ENCODE measurements around the gene WNT3A. TPM values are rescaled to one million over a fixed set of nuclear protein-coding genes. Genes with fewer than 3 reads are reported as not detected.
"Not testable (repeated sequence)": the region's sequence is repeated elsewhere in the genome, so short reads cannot be mapped to it uniquely, and the experiment has no call there.

The WNT3A gene
- total RNA-seq, 2 experiments from 2014 or later, result 0.08 to 0.14 TPM

GRCh38 chr1:227961651-227962466, 44.9 kb upstream of the WNT3A start:
- intact Hi-C loops (cut with DNase I, micrococcal nuclease), result no loop called here
- H3K27me3 ChIP-seq (ENCODE audit: control insufficient read depth in 1 of 2, insufficient read depth in 2 of 2, low read length in 2 of 2), result peaks cover 11% of the 10 kb centered on the region in 2 experiments
- H3K9me3 ChIP-seq (ENCODE audit: control insufficient read depth in 1 of 2, insufficient read depth in 1 of 2, low read length in 2 of 2), result no peaks in the 10 kb centered on the region
- H3K4me1 ChIP-seq (ENCODE audit: insufficient read depth, low read length), result no peaks in the 10 kb centered on the region
- no peak overlapping the region for H3K27ac ChIP-seq (ENCODE audit: low read depth in 1 of 2, low read length in 2 of 2)
- no peak overlapping the region for H3K4me3 ChIP-seq (ENCODE audit: low read length)
- ATAC-seq (ENCODE audit: poor library complexity) (no peak), DNase-seq (peak in 1 of 14 experiments; percentile 1)
- Mint-ChIP-seq H3K27ac (no peak overlapping the region), H3K4me1 (ENCODE audit: low read depth) (no peaks in the 10 kb centered on the region), H3K36me3 (ENCODE audit: low read depth) (no peaks in the 10 kb centered on the region), H3K4me3 (no peak overlapping the region), H3K9me3 (no peaks in the 10 kb centered on the region), H3K27me3 (peaks cover 38% of the 10 kb centered on the region)
- POLR2A ChIA-PET, result no interaction called here
- no peak for TF ChIP-seq CTCF (IDR thresholded peaks at IDR 0.05)
- no peaks in the 10 kb centered on the region for H3K36me3 ChIP-seq (ENCODE audit: insufficient read depth, low read length)
- CTCF ChIA-PET, result no interaction called here

- H3K9me3 ChIP-seq (ENCODE audit: control insufficient read depth in 1 of 2, insufficient read depth in 1 of 2, low read length in 2 of 2); H3K27ac Mint-ChIP-seq; CTCF ChIA-PET; H3K4me3 ChIP-seq (ENCODE audit: low read length); DNase-seq; H3K27me3 Mint-ChIP-seq; POLR2A ChIA-PET; H3K4me1 Mint-ChIP-seq (ENCODE audit: low read depth); H3K4me3 Mint-ChIP-seq; H3K4me1 ChIP-seq (ENCODE audit: insufficient read depth, low read length); intact Hi-C loops (cut with DNase I, micrococcal nuclease); H3K27me3 ChIP-seq (ENCODE audit: control insufficient read depth in 1 of 2, insufficient read depth in 2 of 2, low read length in 2 of 2); H3K27ac ChIP-seq (ENCODE audit: low read depth in 1 of 2, low read length in 2 of 2); H3K36me3 Mint-ChIP-seq (ENCODE audit: low read depth); H3K36me3 ChIP-seq (ENCODE audit: insufficient read depth, low read length); ATAC-seq (ENCODE audit: poor library complexity); H3K9me3 Mint-ChIP-seq: not testable (repeated sequence)
Measured at GRCh38 chr1:227966733-227967132, 40.1 kb upstream of the WNT3A start.

DNA sequence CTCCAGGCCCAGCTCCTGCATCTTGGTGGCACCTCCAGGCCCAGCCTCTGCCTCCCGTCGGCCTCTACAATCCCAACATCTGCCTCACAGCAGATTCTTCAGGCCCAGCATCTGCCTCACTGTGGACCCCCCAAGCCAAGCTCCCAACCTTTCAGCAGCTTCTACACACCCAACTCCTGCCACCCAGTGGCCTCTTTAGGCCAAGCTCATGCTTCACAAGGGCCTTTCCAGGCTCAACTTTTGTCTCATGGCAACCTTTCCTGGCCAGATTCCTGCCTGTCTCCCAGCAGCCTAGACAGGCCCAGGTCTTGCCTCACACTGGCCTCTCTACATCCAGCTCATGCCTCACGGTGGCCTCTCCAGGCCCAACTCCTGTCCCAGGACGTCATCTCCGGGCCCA, 39.0 kb upstream of the WNT3A start:
- H3K36me3 ChIP-seq (ENCODE audit: insufficient read depth, low read length); H3K9me3 ChIP-seq (ENCODE audit: control insufficient read depth in 1 of 2, insufficient read depth in 1 of 2, low read length in 2 of 2); H3K4me1 ChIP-seq (ENCODE audit: insufficient read depth, low read length); H3K4me3 ChIP-seq (ENCODE audit: low read length); H3K27ac Mint-ChIP-seq; POLR2A ChIA-PET; H3K27ac ChIP-seq (ENCODE audit: low read depth in 1 of 2, low read length in 2 of 2); intact Hi-C loops (cut with DNase I, micrococcal nuclease); H3K36me3 Mint-ChIP-seq (ENCODE audit: low read depth); DNase-seq; CTCF ChIA-PET; H3K4me3 Mint-ChIP-seq; H3K27me3 Mint-ChIP-seq; H3K4me1 Mint-ChIP-seq (ENCODE audit: low read depth); H3K9me3 Mint-ChIP-seq; ATAC-seq (ENCODE audit: poor library complexity); H3K27me3 ChIP-seq (ENCODE audit: control insufficient read depth in 1 of 2, insufficient read depth in 2 of 2, low read length in 2 of 2): not testable (repeated sequence)
- TF ChIP-seq CTCF (IDR thresholded peaks at IDR 0.05), result peak; percentile 8

- H3K4me3 ChIP-seq (ENCODE audit: low read length); ATAC-seq (ENCODE audit: poor library complexity); H3K27ac ChIP-seq (ENCODE audit: low read depth in 1 of 2, low read length in 2 of 2); H3K9me3 Mint-ChIP-seq; H3K4me1 Mint-ChIP-seq (ENCODE audit: low read depth); H3K27me3 Mint-ChIP-seq; H3K27me3 ChIP-seq (ENCODE audit: control insufficient read depth in 1 of 2, insufficient read depth in 2 of 2, low read length in 2 of 2); CTCF ChIA-PET; H3K4me3 Mint-ChIP-seq; DNase-seq; H3K9me3 ChIP-seq (ENCODE audit: control insufficient read depth in 1 of 2, insufficient read depth in 1 of 2, low read length in 2 of 2); H3K27ac Mint-ChIP-seq; intact Hi-C loops (cut with DNase I, micrococcal nuclease); H3K36me3 Mint-ChIP-seq (ENCODE audit: low read depth); H3K36me3 ChIP-seq (ENCODE audit: insufficient read depth, low read length); H3K4me1 ChIP-seq (ENCODE audit: insufficient read depth, low read length): not testable (repeated sequence)
- POLR2A ChIA-PET, result interaction anchor here (0.7 kb wide), 1 partner anchor 208 kb away, joined by 3 read pairs; no protein-coding TSS in a partner anchor
Measured at GRCh38 chr1:227970076-227970995, 36.5 kb upstream of the WNT3A start.

DNA sequence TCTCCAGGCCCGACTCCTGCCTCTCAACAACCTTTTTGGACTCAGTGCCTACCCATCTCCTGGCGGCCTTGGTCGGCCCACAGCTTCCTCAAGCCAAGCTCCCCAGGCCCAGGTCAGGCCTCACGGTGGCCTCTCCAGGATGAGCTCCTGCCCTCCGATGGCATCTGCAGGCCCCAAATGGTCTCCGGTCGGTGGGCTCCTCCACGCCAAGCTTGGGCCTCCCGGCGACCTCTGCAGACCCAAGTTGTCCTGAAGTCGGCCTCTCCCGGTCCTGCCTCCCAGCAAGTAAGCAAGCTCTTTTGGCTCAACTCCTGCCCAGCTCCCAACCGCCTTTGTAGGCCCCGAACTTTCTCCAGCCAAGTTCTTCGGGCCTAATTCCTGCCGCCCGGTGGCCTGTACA, 35.6 kb upstream of the WNT3A start:
- H3K4me3 ChIP-seq (ENCODE audit: low read length); H3K4me3 Mint-ChIP-seq; H3K36me3 ChIP-seq (ENCODE audit: insufficient read depth, low read length); ATAC-seq (ENCODE audit: poor library complexity); H3K9me3 ChIP-seq (ENCODE audit: control insufficient read depth in 1 of 2, insufficient read depth in 1 of 2, low read length in 2 of 2); H3K4me1 ChIP-seq (ENCODE audit: insufficient read depth, low read length); DNase-seq; H3K9me3 Mint-ChIP-seq; H3K27ac Mint-ChIP-seq; CTCF ChIA-PET; POLR2A ChIA-PET; H3K27ac ChIP-seq (ENCODE audit: low read depth in 1 of 2, low read length in 2 of 2); H3K4me1 Mint-ChIP-seq (ENCODE audit: low read depth); intact Hi-C loops (cut with DNase I, micrococcal nuclease); H3K27me3 ChIP-seq (ENCODE audit: control insufficient read depth in 1 of 2, insufficient read depth in 2 of 2, low read length in 2 of 2); H3K36me3 Mint-ChIP-seq (ENCODE audit: low read depth); H3K27me3 Mint-ChIP-seq: not testable (repeated sequence)

All from CD4-positive, alpha-beta T cell (primary cell).